Skin epidermis (tissue), 12 donors: ENCODE measurements around the gene TENM3.

Experiments
- H3K27ac ChIP-seq, 21 experiments: fragments of 200-600 bp; sonication (generic) in 11 of 21; one replicate each; pipeline ENCODE4 v1.5.0; 2020; ENCODE audit warnings: mild to moderate bottlenecking in 3 of 21, inconsistent platforms in 2 of 21, moderate library complexity in 2 of 21
- H3K4me3 ChIP-seq, 7 experiments: fragments of 200-600 bp; sonication (generic) in 2 of 7; one replicate each; pipeline ENCODE4 v1.5.0; 2020; ENCODE audit warnings: inconsistent platforms in 2 of 7, mild to moderate bottlenecking in 2 of 7, moderate library complexity in 1 of 7

Gene TENM3

DNA sequence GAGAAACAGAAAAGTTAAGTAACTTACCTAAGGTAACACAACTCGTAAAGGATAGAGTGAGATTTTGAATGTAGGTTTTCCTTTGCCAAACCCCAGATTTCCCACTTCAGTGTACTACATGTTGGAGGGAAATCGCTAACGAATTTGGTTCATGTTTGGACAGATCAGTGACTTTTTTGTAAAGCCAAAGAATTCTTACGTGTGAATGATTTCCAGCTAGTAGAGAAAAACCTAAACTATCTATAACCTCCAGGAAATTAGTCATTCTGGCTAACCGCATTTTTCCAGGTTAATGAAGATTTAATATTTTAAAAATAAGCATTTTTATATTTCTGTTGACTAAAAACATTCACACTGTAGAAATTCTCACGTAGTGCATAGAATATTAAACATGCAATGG lies 7.2 kb downstream of the TENM3 start:
- no peak overlapping the region for H3K4me3 ChIP-seq

DNA sequence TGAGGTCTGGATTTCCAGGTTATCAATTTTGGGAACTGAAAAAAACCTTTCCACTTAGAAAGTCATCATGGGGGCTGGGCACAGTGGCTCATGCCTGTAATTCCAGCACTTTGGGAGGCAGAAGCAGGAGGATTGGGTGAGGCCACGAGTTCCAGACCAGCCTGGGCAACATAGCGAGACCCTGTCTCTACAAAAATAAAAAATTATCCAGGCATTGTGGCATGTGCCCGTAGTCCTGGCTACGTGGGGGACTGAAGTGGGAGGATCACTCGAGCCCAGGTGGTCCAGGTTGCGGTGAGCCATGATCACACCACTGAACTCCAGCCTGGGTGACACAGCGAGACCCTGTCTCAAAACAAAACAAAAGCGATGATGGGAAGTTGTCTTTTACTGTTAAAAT lies 7.9 kb downstream of the TENM3 start:
- H3K4me3 ChIP-seq: no peak overlapping the region

More for the DNA sequence above, 7.2 kb downstream of the TENM3 start:
- H3K27ac ChIP-seq: no peak overlapping the region

GRCh38 chr4:182252220-182252619 lies 9.0 kb downstream of the TENM3 start:
- Histone ChIP-seq H3K4me3 (no peak overlapping the region), H3K27ac (no peak overlapping the region)

More for the DNA sequence above, 7.9 kb downstream of the TENM3 start:
- no peak overlapping the region for H3K27ac ChIP-seq

GRCh38 chr4:182254026-182254780 lies 11.0 kb downstream of the TENM3 start:
- no peak overlapping the region for H3K4me3 ChIP-seq
- H3K27ac ChIP-seq: no peak overlapping the region

- H3K27ac ChIP-seq: no peak overlapping the region
- no peak overlapping the region for H3K4me3 ChIP-seq
Measured at GRCh38 chr4:182255441-182256190, 12.4 kb downstream of the TENM3 start.

GRCh38 chr4:182257016-182257415 lies 13.8 kb downstream of the TENM3 start:
- Histone ChIP-seq H3K27ac (no peak overlapping the region), H3K4me3 (no peak overlapping the region)

GRCh38 chr4:182257503-182257902 lies 14.3 kb downstream of the TENM3 start:
- H3K4me3 ChIP-seq: no peak overlapping the region
- no peak overlapping the region for H3K27ac ChIP-seq

DNA sequence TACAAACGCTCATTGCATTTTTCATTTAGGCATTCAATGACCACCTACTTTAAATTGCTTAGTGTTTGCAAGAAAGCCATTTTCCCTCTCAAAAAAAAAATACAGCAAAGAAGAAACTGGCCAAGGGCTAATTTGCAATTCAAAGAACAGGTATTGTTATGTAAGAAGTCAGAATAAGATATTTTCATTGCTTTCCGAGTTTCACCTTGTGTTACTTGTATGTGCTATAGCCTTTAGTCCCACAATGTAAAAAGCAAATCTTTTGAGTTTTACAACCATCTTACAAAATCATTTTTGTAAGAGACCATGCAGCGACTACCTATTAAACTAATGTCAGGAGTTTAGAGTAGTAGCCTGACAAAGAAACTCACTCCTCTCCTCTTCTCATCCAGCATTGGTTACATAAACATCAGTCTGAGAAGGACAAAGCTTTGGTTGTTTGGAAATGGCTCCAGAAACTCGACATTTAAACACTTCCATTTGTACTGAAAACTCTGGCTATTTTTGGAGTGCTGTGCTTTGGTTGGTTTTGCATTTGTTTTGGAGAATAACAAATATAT lies 15.3 kb downstream of the TENM3 start:
- Histone ChIP-seq H3K4me3 (no peak overlapping the region), H3K27ac (no peak overlapping the region)

DNA sequence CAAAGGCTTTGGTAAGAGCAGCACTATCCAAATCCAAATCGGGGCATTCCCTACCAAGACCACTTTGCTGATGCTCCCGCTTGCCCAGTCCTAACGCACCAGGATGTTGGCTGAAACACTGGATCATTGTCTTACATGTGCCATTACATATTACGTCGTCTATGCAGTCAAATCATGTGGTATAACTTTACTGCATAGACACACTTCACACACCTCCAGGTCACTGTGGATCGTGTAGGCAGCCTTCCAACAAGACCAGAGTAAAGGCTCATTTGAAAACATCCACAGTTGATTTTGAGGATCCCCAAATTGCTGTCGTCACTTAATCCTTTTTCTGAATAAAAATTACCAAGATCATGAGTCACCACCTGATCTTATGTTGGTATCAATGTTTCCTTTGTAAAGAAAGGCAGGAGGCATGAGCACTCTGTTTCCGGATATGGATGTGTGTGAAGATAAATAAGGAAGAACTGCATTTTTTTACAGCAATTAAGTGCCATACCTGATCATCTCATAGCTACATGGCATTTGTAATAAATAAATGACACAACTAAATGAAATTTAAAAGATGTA lies 18.5 kb downstream of the TENM3 start:
- Histone ChIP-seq H3K4me3 (no peak overlapping the region), H3K27ac (no peak overlapping the region)

GRCh38 chr4:182263562-182263961 lies 20.4 kb downstream of the TENM3 start:
- no peak overlapping the region for H3K27ac ChIP-seq
- no peak overlapping the region for H3K4me3 ChIP-seq

DNA sequence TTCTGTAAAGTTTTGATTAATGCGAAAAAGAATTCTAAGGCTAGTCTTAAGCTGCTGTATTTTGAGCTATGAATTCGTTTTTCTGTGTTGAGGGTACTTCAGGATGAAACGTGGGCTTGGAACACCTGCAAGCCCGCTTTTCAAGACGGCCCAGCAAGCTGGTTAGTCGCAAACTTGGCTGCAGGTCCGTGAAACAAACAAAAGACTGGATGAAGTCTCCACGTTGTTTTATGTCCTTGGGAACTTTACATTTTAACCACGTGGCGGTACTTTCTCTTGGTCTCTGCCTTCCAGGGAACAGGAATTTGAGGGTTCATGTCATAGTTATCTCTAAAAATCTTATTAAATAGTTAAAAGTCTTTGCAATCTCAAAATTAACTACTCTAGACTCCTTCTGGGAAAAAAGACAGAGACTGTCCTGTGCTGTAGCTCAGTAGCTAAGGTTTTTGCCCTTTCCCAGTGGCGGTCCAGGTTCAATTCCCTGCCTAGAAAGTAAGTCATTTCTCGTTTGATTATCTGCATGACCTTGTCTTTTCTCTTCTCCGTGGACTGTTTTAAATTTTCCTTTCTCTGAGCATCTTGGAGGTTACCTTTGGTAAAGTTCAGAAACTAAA lies 21.0 kb downstream of the TENM3 start:
- H3K4me3 ChIP-seq: no peak overlapping the region
- H3K27ac ChIP-seq: no peak overlapping the region

DNA sequence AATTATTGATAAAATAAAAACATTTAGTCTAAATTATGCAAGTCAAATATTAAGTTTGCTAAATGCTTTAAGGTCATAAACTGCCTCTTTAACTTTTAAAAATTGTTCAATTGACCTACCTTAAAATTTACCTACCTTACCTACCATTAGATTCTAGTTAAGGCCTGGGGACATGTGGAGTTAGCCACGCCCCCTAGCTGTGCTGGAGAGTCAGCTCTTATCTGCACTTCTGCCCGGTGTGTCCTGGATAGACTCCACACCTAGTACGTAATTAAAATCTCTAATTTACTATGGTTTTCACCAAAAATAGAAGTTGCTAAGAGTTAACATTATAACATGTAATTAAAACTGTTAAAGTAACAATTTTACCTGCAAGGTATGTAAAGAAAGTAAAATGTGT lies 22.7 kb downstream of the TENM3 start:
- H3K4me3 ChIP-seq: no peak overlapping the region
- H3K27ac ChIP-seq: no peak overlapping the region

- H3K27ac ChIP-seq: no peak overlapping the region
- no peak overlapping the region for H3K4me3 ChIP-seq
Measured at GRCh38 chr4:182267048-182267447, 23.8 kb downstream of the TENM3 start.

DNA sequence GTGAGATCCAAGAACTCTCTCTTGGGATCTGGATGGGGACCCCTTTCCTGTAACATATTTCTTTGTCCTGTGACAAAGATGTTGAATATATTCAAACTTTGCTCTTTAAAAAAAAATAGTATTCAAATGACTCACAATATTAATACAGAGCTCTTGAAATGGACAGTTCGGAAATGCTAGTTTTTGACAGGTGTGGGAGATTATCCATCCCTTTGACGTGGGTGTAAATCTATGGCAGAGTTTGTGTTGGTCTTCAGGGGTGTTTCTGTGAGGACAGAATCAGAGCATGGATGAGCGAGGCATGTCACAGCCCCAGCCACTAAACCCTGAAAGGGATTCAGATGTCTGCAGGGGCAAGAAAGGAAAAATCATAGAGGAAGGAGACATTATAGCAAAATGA lies 25.8 kb downstream of the TENM3 start:
- Histone ChIP-seq H3K4me3 (no peak overlapping the region), H3K27ac (no peak overlapping the region)

DNA sequence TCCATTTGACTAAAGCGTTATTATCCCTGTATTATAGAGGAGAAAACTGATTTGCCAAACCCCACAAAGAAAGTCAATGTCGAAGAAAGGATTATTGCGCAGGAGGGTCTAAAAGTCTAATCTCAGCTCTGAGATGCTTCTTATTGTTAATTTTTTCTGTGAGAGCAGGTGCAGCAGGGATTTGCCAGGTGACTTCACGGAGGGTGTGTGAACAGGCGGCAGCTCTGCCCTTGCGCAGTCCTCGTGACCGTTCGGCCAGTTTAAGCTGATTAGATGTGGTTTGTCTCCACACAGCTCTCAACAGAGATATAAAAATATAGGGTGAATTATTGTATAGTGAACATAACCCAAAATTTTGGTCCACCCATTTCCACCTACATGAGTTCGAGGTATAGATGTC lies 28.5 kb downstream of the TENM3 start:
- H3K27ac ChIP-seq: no peak overlapping the region

GRCh38 chr4:182272151-182272550 lies 28.9 kb downstream of the TENM3 start:
- no peak overlapping the region for H3K4me3 ChIP-seq
- no peak overlapping the region for H3K27ac ChIP-seq

More for the DNA sequence above, 28.5 kb downstream of the TENM3 start:
- H3K4me3 ChIP-seq: no peak overlapping the region

DNA sequence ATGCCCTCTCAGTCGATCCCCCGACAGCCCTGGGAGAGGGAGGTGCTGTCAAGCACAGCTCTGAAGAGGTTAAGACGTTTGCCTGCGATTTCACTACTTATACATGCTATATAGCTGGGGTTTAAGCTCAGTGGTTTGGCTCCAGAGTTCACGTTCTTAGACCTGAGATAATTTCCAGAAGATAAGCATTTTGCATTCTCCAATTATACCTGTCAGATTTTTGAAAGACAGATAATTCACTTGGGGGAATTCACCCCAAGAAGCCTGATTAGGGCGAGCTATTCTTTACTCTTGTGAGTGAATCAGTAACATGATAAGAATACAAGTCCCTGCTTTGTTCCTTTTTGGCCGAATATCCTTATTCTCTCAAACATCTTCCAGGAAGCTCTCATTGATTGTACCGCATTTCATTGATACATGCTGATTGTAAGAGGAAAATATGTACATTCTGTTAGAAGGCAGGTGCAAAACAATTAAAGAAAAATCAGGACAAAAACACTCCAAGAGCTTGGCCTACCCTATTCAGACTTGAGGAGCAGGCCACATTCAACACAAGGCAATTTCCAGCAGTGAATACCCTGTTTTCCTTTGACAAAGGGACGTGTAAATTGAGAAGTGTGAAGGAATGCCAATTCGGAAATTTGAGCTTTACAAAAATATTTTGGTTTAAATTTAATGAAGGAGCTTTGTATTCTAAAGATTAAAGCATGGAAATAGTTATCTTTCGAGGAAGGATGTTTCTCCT lies 30.2 kb downstream of the TENM3 start:
- no peak overlapping the region for H3K4me3 ChIP-seq
- no peak overlapping the region for H3K27ac ChIP-seq

- H3K27ac ChIP-seq: no peak overlapping the region
- H3K4me3 ChIP-seq: no peak overlapping the region
Measured at GRCh38 chr4:182276210-182277109, 33.3 kb downstream of the TENM3 start.

DNA sequence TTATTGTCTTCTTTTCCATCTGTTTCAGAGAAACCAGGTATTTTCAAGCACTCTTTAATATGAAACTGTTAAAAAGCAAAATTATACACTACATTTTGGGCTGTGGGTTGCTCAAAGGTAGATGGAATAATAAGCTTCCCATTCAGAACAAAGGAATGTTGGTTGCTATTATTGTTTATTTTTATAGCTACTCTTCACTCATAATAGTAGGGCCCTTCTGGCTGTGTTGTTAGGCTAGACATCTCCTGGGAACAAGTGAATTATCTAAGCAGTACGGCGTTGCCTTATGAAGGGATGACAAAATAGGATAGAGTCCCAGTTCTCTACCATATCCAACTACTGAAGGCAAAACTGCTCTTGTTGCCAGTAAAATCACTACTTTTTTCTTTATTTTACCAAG lies 34.2 kb downstream of the TENM3 start:
- Histone ChIP-seq H3K27ac (no peak overlapping the region), H3K4me3 (no peak overlapping the region)
